ENCODE data around the gene XRCC3.

XRCC3 gene

GRCh38 chr14:103709814-103710213, 5.4 kb downstream of the XRCC3 start:
- Histone ChIP-seq H3K4me3 (ENCODE audit: low read depth in 1 of 2, low read length in 2 of 2) (no peak overlapping the region), H3K4me1 (ENCODE audit: insufficient read depth, low read length) (peaks cover 26% of the 10 kb centered on the region), H3K9me3 (ENCODE audit: low read length) (no peaks in the 10 kb centered on the region), H3K36me3 (ENCODE audit: insufficient read depth, low read length) (peaks cover 2% of the 10 kb centered on the region), H3K27ac (ENCODE audit: low read depth, low read length) (no peak overlapping the region), H3K9ac (ENCODE audit: low read length) (no peak overlapping the region), H3K27me3 (ENCODE audit: control insufficient read depth in 1 of 2, insufficient read depth in 2 of 2, low read length in 2 of 2) (no peaks in the 10 kb centered on the region)

GRCh38 chr14:103708750-103709187, 6.5 kb downstream of the XRCC3 start:
- H3K9ac ChIP-seq (ENCODE audit: low read length) = no peak overlapping the region
- H3K4me1 ChIP-seq (ENCODE audit: insufficient read depth, low read length) = peaks cover 21% of the 10 kb centered on the region
- H3K4me3 ChIP-seq (ENCODE audit: low read depth in 1 of 2, low read length in 2 of 2) = no peak overlapping the region
- H3K27ac ChIP-seq (ENCODE audit: low read depth, low read length) = no peak overlapping the region
- H3K36me3 ChIP-seq (ENCODE audit: insufficient read depth, low read length) = peaks cover 7% of the 10 kb centered on the region
- no peaks in the 10 kb centered on the region for H3K27me3 ChIP-seq (ENCODE audit: control insufficient read depth in 1 of 2, insufficient read depth in 2 of 2, low read length in 2 of 2)
- no peaks in the 10 kb centered on the region for H3K9me3 ChIP-seq (ENCODE audit: low read length)

- Histone ChIP-seq H3K36me3 (ENCODE audit: insufficient read depth, low read length) (peaks cover 17% of the 10 kb centered on the region), H3K4me1 (ENCODE audit: insufficient read depth, low read length) (peaks cover 14% of the 10 kb centered on the region), H3K4me3 (ENCODE audit: low read depth in 1 of 2, low read length in 2 of 2) (no peak overlapping the region), H3K9me3 (ENCODE audit: low read length) (no peaks in the 10 kb centered on the region), H3K27me3 (ENCODE audit: control insufficient read depth in 1 of 2, insufficient read depth in 2 of 2, low read length in 2 of 2) (no peaks in the 10 kb centered on the region), H3K27ac (ENCODE audit: low read depth, low read length) (no peak overlapping the region), H3K9ac (ENCODE audit: low read length) (no peak overlapping the region)
These were observed 7.7 kb downstream of the XRCC3 start for GRCh38 chr14:103707329-103708263.

GRCh38 chr14:103706551-103707328, 8.5 kb downstream of the XRCC3 start:
- Histone ChIP-seq H3K27me3 (ENCODE audit: control insufficient read depth in 1 of 2, insufficient read depth in 2 of 2, low read length in 2 of 2) (no peaks in the 10 kb centered on the region), H3K4me1 (ENCODE audit: insufficient read depth, low read length) (peaks cover 8% of the 10 kb centered on the region)

GRCh38 chr14:103705504-103706284, 9.6 kb downstream of the XRCC3 start:
- H3K9ac ChIP-seq (ENCODE audit: low read length) = no peak overlapping the region
- H3K36me3 ChIP-seq (ENCODE audit: insufficient read depth, low read length) = peaks cover 30% of the 10 kb centered on the region
- H3K4me3 ChIP-seq (ENCODE audit: low read depth in 1 of 2, low read length in 2 of 2) = no peak overlapping the region
- no peaks in the 10 kb centered on the region for H3K9me3 ChIP-seq (ENCODE audit: low read length)
- H3K27me3 ChIP-seq (ENCODE audit: control insufficient read depth in 1 of 2, insufficient read depth in 2 of 2, low read length in 2 of 2) = no peaks in the 10 kb centered on the region
- H3K4me1 ChIP-seq (ENCODE audit: insufficient read depth, low read length) = peaks cover 10% of the 10 kb centered on the region
- no peak overlapping the region for H3K27ac ChIP-seq (ENCODE audit: low read depth, low read length)

More at GRCh38 chr14:103706551-103707328, 8.5 kb downstream of the XRCC3 start:
- Histone ChIP-seq H3K36me3 (ENCODE audit: insufficient read depth, low read length) (peaks cover 24% of the 10 kb centered on the region), H3K9me3 (ENCODE audit: low read length) (no peaks in the 10 kb centered on the region), H3K9ac (ENCODE audit: low read length) (no peak overlapping the region), H3K27ac (ENCODE audit: low read depth, low read length) (no peak overlapping the region), H3K4me3 (ENCODE audit: low read depth in 1 of 2, low read length in 2 of 2) (no peak overlapping the region)

GRCh38 chr14:103705118-103705503, 10.1 kb downstream of the XRCC3 start:
- Histone ChIP-seq H3K9me3 (ENCODE audit: low read length) (no peaks in the 10 kb centered on the region), H3K9ac (ENCODE audit: low read length) (no peak overlapping the region), H3K4me3 (ENCODE audit: low read depth in 1 of 2, low read length in 2 of 2) (no peak overlapping the region), H3K36me3 (ENCODE audit: insufficient read depth, low read length) (peaks cover 32% of the 10 kb centered on the region), H3K27ac (ENCODE audit: low read depth, low read length) (no peak overlapping the region), H3K4me1 (ENCODE audit: insufficient read depth, low read length) (peaks cover 14% of the 10 kb centered on the region), H3K27me3 (ENCODE audit: control insufficient read depth in 1 of 2, insufficient read depth in 2 of 2, low read length in 2 of 2) (no peaks in the 10 kb centered on the region)

GRCh38 chr14:103704708-103705107, 10.5 kb downstream of the XRCC3 start:
- H3K27ac ChIP-seq (ENCODE audit: low read depth, low read length) = no peak overlapping the region
- H3K9me3 ChIP-seq (ENCODE audit: low read length) = no peaks in the 10 kb centered on the region
- no peak overlapping the region for H3K4me3 ChIP-seq (ENCODE audit: low read depth in 1 of 2, low read length in 2 of 2)
- peaks cover 36% of the 10 kb centered on the region for H3K36me3 ChIP-seq (ENCODE audit: insufficient read depth, low read length)
- no peaks in the 10 kb centered on the region for H3K27me3 ChIP-seq (ENCODE audit: control insufficient read depth in 1 of 2, insufficient read depth in 2 of 2, low read length in 2 of 2)
- H3K9ac ChIP-seq (ENCODE audit: low read length) = no peak overlapping the region
- H3K4me1 ChIP-seq (ENCODE audit: insufficient read depth, low read length) = peaks cover 14% of the 10 kb centered on the region

GRCh38 chr14:103703433-103704385, 11.5 kb downstream of the XRCC3 start:
- H3K4me3 ChIP-seq (ENCODE audit: low read depth in 1 of 2, low read length in 2 of 2) = no peak overlapping the region
- H3K9me3 ChIP-seq (ENCODE audit: low read length) = no peaks in the 10 kb centered on the region
- H3K27me3 ChIP-seq (ENCODE audit: control insufficient read depth in 1 of 2, insufficient read depth in 2 of 2, low read length in 2 of 2) = no peaks in the 10 kb centered on the region
- H3K27ac ChIP-seq (ENCODE audit: low read depth, low read length) = no peak overlapping the region
- peaks cover 12% of the 10 kb centered on the region for H3K4me1 ChIP-seq (ENCODE audit: insufficient read depth, low read length)
- peaks cover 44% of the 10 kb centered on the region for H3K36me3 ChIP-seq (ENCODE audit: insufficient read depth, low read length)
- H3K9ac ChIP-seq (ENCODE audit: low read length) = no peak overlapping the region

GRCh38 chr14:103702497-103703432, 12.5 kb downstream of the XRCC3 start:
- Histone ChIP-seq H3K9me3 (ENCODE audit: low read length) (no peaks in the 10 kb centered on the region), H3K4me1 (ENCODE audit: insufficient read depth, low read length) (peaks cover 16% of the 10 kb centered on the region), H3K9ac (ENCODE audit: low read length) (no peak overlapping the region), H3K27ac (ENCODE audit: low read depth, low read length) (no peak overlapping the region), H3K36me3 (ENCODE audit: insufficient read depth, low read length) (peaks cover 53% of the 10 kb centered on the region), H3K4me3 (ENCODE audit: low read depth in 1 of 2, low read length in 2 of 2) (no peak overlapping the region), H3K27me3 (ENCODE audit: control insufficient read depth in 1 of 2, insufficient read depth in 2 of 2, low read length in 2 of 2) (no peaks in the 10 kb centered on the region)
